ENCODE results near the gene MAST4.

Gene MAST4

GRCh38 chr5:66839636-66840185 lies 243.5 kb downstream of the MAST4 start:
- DNase-seq (ENCODE audit: low read depth) = no peak
- TF ChIP-seq CTCF (IDR thresholded peaks at IDR 0.05; ENCODE audit: insufficient read depth, low read depth, low read length, missing control alignments) = no peak
- no peak overlapping the region for H3K4me3 ChIP-seq (ENCODE audit: low read length)

- DNase-seq (ENCODE audit: low read depth) = peak; percentile 28
- no peak for TF ChIP-seq CTCF (IDR thresholded peaks at IDR 0.05; ENCODE audit: insufficient read depth, low read depth, low read length, missing control alignments)
- H3K4me3 ChIP-seq (ENCODE audit: low read length) = no peak overlapping the region
Observed at GRCh38 chr5:66840511-66841013, 244.4 kb downstream of the MAST4 start.

GRCh38 chr5:66841264-66841663 lies 245.1 kb downstream of the MAST4 start:
- DNase-seq (ENCODE audit: low read depth) = no peak
- no peak overlapping the region for H3K4me3 ChIP-seq (ENCODE audit: low read length)
- TF ChIP-seq CTCF (IDR thresholded peaks at IDR 0.05; ENCODE audit: insufficient read depth, low read depth, low read length, missing control alignments) = no peak

DNA sequence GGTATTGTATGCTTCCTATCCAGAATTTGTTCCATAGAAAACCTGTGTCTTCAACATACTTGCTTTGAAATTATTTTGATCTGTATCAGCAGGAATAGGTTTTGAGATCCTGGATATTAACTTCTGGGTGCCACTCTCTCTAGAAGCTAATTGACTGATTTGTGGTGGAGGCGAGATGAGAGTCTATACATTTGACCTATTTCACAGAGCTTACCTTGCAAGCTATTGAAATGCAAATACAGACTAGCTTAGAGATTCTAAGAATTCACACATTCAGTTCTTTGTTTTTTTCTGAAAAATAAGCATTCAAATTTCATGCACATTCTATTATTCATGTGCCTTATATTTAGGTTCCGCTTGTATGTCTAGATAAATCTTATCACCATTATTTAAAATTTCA lies 246.3 kb downstream of the MAST4 start:
- DNase-seq (ENCODE audit: low read depth) = no peak
- no peak for TF ChIP-seq CTCF (IDR thresholded peaks at IDR 0.05; ENCODE audit: insufficient read depth, low read depth, low read length, missing control alignments)

DNA sequence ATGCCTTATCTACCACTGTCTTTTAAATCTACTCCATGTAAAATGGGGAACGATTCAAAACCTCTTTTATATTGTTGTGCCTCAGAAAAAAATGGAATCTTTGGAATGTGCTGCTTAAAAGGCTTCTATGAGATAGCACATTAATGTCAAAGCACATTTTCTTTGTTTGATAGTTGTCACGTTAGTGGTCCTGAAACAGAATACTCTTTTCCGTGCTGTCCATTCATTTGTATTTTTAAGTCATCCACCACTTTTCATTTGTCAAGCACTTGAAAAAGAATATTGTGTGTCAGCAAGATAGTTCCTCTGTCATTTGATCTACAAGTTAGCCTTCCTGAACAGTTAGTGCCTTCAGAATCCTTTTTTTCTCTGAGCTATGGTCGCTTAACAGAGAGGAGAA lies 246.9 kb downstream of the MAST4 start:
- TF ChIP-seq CTCF (IDR thresholded peaks at IDR 0.05; ENCODE audit: insufficient read depth, low read depth, low read length, missing control alignments) = no peak
- no peak overlapping the region for H3K4me3 ChIP-seq (ENCODE audit: low read length)
- no peak for DNase-seq (ENCODE audit: low read depth)

More for the DNA sequence above, 246.3 kb downstream of the MAST4 start:
- H3K4me3 ChIP-seq (ENCODE audit: low read length) = no peak overlapping the region

- no peak overlapping the region for H3K4me3 ChIP-seq (ENCODE audit: low read length)
- DNase-seq (ENCODE audit: low read depth) = no peak
- no peak for TF ChIP-seq CTCF (IDR thresholded peaks at IDR 0.05; ENCODE audit: insufficient read depth, low read depth, low read length, missing control alignments)
Observed at GRCh38 chr5:66848749-66849641, 252.8 kb downstream of the MAST4 start.

All from epithelial cell of esophagus (primary cell).